ENCODE data around the gene CXXC4. TPM values are rescaled to one million over a fixed set of nuclear protein-coding genes. Genes with fewer than 3 reads are reported as not detected.

CXXC4 gene
- total RNA-seq, 1 donor from 2014 or later = not detected

DNA sequence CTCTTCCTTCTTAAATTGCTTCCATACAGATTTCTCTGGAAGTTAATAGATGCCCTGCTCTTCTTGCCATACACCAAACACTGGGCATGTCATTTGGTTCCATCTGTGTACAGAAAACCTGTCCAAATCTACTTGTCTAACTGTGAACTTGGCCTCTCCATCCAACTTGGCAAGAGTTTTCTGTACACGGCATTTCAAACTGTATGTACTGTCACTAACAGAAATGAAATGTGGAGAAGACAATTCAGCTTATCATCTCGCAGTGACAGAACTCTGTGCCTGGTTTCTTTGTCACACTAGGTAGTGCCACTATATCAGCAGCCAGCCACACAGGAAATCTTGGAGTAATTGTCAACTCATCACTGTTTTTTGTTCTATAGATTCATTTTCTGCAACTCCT, 58.2 kb downstream of the CXXC4 start:
- no peaks in the 10 kb centered on the region for H3K4me1 ChIP-seq
- DNase-seq (ENCODE audit: low spot score in 2 of 2) = no peak
- H3K36me3 ChIP-seq = no peaks in the 10 kb centered on the region
- H3K4me3 ChIP-seq = no peak overlapping the region
- H3K27me3 ChIP-seq = no peaks in the 10 kb centered on the region
- no peak overlapping the region for H3K27ac ChIP-seq
- TF ChIP-seq, protein P1, sequence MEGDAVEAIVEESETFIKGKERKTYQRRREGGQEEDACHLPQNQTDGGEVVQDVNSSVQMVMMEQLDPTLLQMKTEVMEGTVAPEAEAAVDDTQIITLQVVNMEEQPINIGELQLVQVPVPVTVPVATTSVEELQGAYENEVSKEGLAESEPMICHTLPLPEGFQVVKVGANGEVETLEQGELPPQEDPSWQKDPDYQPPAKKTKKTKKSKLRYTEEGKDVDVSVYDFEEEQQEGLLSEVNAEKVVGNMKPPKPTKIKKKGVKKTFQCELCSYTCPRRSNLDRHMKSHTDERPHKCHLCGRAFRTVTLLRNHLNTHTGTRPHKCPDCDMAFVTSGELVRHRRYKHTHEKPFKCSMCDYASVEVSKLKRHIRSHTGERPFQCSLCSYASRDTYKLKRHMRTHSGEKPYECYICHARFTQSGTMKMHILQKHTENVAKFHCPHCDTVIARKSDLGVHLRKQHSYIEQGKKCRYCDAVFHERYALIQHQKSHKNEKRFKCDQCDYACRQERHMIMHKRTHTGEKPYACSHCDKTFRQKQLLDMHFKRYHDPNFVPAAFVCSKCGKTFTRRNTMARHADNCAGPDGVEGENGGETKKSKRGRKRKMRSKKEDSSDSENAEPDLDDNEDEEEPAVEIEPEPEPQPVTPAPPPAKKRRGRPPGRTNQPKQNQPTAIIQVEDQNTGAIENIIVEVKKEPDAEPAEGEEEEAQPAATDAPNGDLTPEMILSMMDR (IDR thresholded peaks at IDR 0.05) = no peak
- intact Hi-C loops (cut with DNase I) = no loop called here
- no peaks in the 10 kb centered on the region for H3K9me3 ChIP-seq

DNA sequence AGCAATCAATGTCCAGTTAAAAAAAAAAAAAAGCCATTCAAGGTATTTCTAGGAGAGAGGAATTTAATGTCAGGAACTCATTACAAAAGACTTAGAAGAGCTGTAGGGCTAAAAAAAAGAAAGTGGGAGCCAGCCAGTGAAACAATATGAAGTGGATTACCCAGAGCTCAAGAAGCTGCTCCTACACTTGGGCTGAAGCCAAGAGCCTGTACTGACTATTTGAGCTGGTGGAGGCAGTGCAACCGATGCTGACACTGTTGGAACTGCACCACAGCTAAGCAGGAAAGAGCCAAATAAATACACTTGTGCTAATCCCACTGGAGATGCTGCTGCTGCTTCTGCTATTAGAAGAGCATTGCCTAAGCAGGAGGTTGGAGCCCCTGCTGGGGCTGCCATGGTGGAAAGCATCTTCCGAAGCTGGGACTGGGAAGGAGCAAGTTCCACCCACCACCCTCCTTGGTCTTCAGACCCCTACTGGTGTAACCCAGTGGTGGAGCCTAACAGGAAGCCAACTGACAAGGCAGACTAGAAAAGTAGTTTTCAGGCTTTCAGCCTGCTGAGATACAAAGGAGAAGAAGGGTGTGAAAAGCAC, 65.4 kb downstream of the CXXC4 start:
- TF ChIP-seq, protein P1 (IDR thresholded peaks at IDR 0.05) = no peak

DNA sequence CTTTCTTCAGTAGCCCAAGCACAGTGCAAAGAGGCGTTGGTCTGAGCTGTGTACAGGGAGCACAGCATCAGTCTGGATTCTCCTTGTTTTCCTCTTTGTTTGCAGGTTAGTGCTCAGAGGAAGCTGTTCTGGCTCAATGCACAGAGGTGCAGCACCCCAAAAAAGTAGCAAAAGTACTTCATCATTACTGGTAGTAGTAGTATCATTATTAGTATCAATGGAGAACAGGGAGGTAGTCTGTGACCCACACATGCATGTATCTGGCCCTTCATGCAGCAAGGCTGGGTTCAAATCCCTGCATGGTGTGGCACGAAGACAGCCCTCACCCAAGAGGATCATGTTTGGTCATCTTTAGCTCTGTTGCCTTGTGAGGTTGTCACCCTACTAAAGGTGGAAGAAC, 68.7 kb downstream of the CXXC4 start:
- H3K4me1 ChIP-seq = no peaks in the 10 kb centered on the region
- intact Hi-C loops (cut with DNase I) = no loop called here
- no peak overlapping the region for H3K27ac ChIP-seq
- no peak overlapping the region for H3K4me3 ChIP-seq
- no peaks in the 10 kb centered on the region for H3K9me3 ChIP-seq
- DNase-seq (ENCODE audit: low spot score in 2 of 2) = no peak
- TF ChIP-seq, protein P1 (IDR thresholded peaks at IDR 0.05) = no peak
- no peaks in the 10 kb centered on the region for H3K36me3 ChIP-seq
- H3K27me3 ChIP-seq = no peaks in the 10 kb centered on the region

More for the DNA sequence above, 65.4 kb downstream of the CXXC4 start:
- Histone ChIP-seq H3K27me3 (no peaks in the 10 kb centered on the region), H3K9me3 (no peaks in the 10 kb centered on the region), H3K4me3 (no peak overlapping the region), H3K4me1 (no peaks in the 10 kb centered on the region), H3K27ac (no peak overlapping the region), H3K36me3 (no peaks in the 10 kb centered on the region)
- intact Hi-C loops (cut with DNase I) = no loop called here
- no peak for DNase-seq (ENCODE audit: low spot score in 2 of 2)

DNA sequence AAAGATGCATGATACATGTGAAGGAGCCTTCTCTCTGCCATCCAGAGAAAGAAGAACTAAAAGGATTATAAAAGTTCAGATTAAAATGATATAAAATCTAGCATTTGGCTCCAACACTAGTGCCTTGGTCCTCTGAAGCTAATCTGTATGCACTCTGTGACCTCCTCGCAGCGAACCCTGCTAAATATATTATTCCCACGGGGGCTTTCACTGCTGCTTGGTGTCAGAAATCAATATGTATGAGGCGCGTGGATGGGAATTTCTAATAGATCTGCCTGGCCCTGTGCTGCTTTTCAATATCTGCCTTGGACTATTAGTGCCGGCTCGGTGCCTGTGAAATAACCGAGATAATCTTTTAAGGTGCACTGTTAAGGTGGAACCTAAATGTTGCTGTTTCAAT, 69.7 kb downstream of the CXXC4 start:
- Histone ChIP-seq H3K9me3 (no peaks in the 10 kb centered on the region), H3K27ac (no peak overlapping the region), H3K36me3 (no peaks in the 10 kb centered on the region), H3K4me3 (peak overlapping the region; percentile 29 to 43), H3K27me3 (no peaks in the 10 kb centered on the region), H3K4me1 (no peaks in the 10 kb centered on the region)
- DNase-seq (ENCODE audit: low spot score in 2 of 2) = no peak
- intact Hi-C loops (cut with DNase I) = no loop called here
- TF ChIP-seq, protein P1 (IDR thresholded peaks at IDR 0.05) = no peak

DNA sequence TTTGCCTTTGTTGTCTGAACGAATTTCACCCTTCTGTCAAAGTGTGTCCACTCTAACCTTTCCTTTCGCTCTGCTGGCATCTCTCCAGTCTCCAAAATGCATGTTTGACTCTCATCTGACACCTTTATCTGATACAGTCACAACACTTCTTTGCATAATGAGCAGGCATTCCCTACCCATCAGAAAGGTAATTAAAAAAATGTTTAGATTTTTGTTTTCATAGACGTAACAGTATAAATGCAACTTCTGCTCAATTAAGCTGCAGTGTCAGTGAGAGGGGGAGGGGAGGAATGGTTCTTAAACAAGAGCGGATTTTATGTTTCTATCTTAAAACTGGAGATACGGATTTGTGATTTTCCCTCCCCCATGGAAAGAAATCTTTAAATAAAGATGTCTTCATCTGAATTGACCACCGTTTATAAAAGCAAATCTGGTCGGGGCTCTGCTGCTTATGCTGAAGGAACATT, 70.2 kb downstream of the CXXC4 start:
- TF ChIP-seq, protein P1 (IDR thresholded peaks at IDR 0.05) = no peak
- Histone ChIP-seq H3K4me1 (no peaks in the 10 kb centered on the region), H3K9me3 (no peaks in the 10 kb centered on the region), H3K36me3 (no peaks in the 10 kb centered on the region), H3K27ac (no peak overlapping the region), H3K4me3 (peak overlapping the region; percentile 29 to 43), H3K27me3 (no peaks in the 10 kb centered on the region)
- intact Hi-C loops (cut with DNase I) = no loop called here
- no peak for DNase-seq (ENCODE audit: low spot score in 2 of 2)

DNA sequence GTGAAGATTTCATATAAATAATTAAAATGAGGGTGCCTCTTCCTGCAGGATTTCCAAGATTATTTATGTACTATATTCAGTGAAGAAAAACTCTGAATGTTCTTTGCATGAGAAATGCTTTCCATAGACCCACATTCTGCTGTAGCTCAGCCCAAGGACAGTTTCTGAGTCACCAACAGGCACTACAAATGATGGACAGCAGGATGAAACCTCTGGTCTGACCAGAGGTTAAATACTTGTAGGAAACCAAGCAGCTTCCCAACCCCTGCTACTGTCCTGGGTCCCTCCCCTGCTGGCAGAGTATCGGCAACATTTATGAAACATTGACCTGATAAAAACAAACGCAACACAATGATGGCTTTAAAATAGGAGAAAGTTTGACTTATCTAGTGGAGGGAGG, 73.1 kb downstream of the CXXC4 start:
- H3K27me3 ChIP-seq = no peaks in the 10 kb centered on the region
- no peaks in the 10 kb centered on the region for H3K4me1 ChIP-seq
- no peaks in the 10 kb centered on the region for H3K9me3 ChIP-seq
- H3K4me3 ChIP-seq = no peak overlapping the region
- no peak overlapping the region for H3K27ac ChIP-seq
- TF ChIP-seq, protein P1 (IDR thresholded peaks at IDR 0.05) = no peak
- DNase-seq (ENCODE audit: low spot score in 2 of 2) = no peak
- H3K36me3 ChIP-seq = no peaks in the 10 kb centered on the region
- intact Hi-C loops (cut with DNase I) = no loop called here
